Lower leg skin (tissue), 4 donors: ENCODE results near the gene BUB3. TPM values are rescaled to one million over a fixed set of nuclear protein-coding genes. Genes with fewer than 3 reads are reported as not detected.
"Not testable (repeated sequence)": the region's sequence is repeated elsewhere in the genome, so short reads cannot be mapped to it uniquely, and the experiment has no call there.

Experiments
- DNase-seq, 2 donors: peaks; one replicate each; pipeline ENCODE4 v3.0.0-alpha.2; 2019; ENCODE audit warnings: low spot score in 2 of 2
- H3K4me3 ChIP-seq: fragments of 200-600 bp; sonication (generic); 2 replicates; pipeline ENCODE4 v1.5.1; 2017; ENCODE audit warnings: mild to moderate bottlenecking, low read depth; ENCODE audit not compliant: poor library complexity, severe bottlenecking
- CTCF ChIP-seq, 3 donors: fragments of 450-650 bp; IDR thresholded peaks; one replicate each; pipeline ENCODE4 v1.5.1; 2016; ENCODE audit warnings: antibody characterized with exemption in 3 of 3, mild to moderate bottlenecking in 3 of 3, moderate library complexity in 2 of 3
- POLR2A ChIP-seq, 2 donors: fragments of 450-650 bp; IDR thresholded peaks; one replicate each; pipeline ENCODE4 v1.6.1; 2016 to 2017; ENCODE audit warnings: antibody characterized with exemption in 2 of 2, mild to moderate bottlenecking in 1 of 2, moderate library complexity in 1 of 2
- WGBS, 2 donors: methylation state at CpG; one replicate each; pipeline ENCODE4 v1.1.5; 2018; 5-methylcytosine and 5-hydroxymethylcytosine counted together
- intact Hi-C: fragments of 100-400 bp; cut with DNase I; formaldehyde crosslinking; loops from one replicate; pipeline ENCODE4 v1.15.0; 2023; ENCODE audit warnings: low total_unique reads
- total RNA-seq, 4 donors: library from RNA; depleted of rRNA; stranded (reverse); fragments of >200 nt; gene quantifications; one replicate each; pipeline ENCODE4 v1.1.0, GENCODE V29; 2016

Gene BUB3
- total RNA-seq, 4 donors from 2014 or later: 75.7 to 125 (median 102) TPM

- TF ChIP-seq POLR2A (IDR thresholded peaks at IDR 0.05) (no peak), CTCF (IDR thresholded peaks at IDR 0.05) (no peak)
- DNase-seq: no peak
- 75 to 88% methylated on average over 4 of the region's 4 CpGs for WGBS, 2 donors
- H3K4me3 ChIP-seq: no peak overlapping the region
- intact Hi-C loops: no loop called here
These were observed 11.4 kb downstream of the BUB3 start for GRCh38 chr10:123165445-123166072.

GRCh38 chr10:123166618-123167017 is 12.4 kb downstream of the BUB3 start:
- WGBS, 2 donors: 96 to 98% methylated on average over 2 of the region's 2 CpGs
- intact Hi-C loops: no loop called here

GRCh38 chr10:123170961-123171360 is 16.8 kb downstream of the BUB3 start:
- WGBS, 2 donors: 94 to 96% methylated on average over 4 of the region's 4 CpGs
- TF ChIP-seq POLR2A (IDR thresholded peaks at IDR 0.05): no peak
- no peak for DNase-seq
- H3K4me3 ChIP-seq: no peak overlapping the region
- intact Hi-C loops: no loop called here

More at GRCh38 chr10:123166618-123167017, 12.4 kb downstream of the BUB3 start:
- TF ChIP-seq CTCF (IDR thresholded peaks at IDR 0.05) (no peak), POLR2A (IDR thresholded peaks at IDR 0.05) (no peak)
- no peak overlapping the region for H3K4me3 ChIP-seq
- no peak for DNase-seq

GRCh38 chr10:123171616-123172015 is 17.4 kb downstream of the BUB3 start:
- WGBS, 2 donors: 95 to 99% methylated on average over 10 of the region's 10 CpGs
- intact Hi-C loops, H3K4me3 ChIP-seq, DNase-seq: not testable (repeated sequence)

- intact Hi-C loops: no loop called here
- DNase-seq: no peak
- H3K4me3 ChIP-seq: no peak overlapping the region
- no peak for TF ChIP-seq CTCF (IDR thresholded peaks at IDR 0.05)
- TF ChIP-seq POLR2A (IDR thresholded peaks at IDR 0.05): no peak
- 79 to 82% methylated on average over 9 of the region's 9 CpGs for WGBS, 2 donors
These were observed 21.5 kb downstream of the BUB3 start for GRCh38 chr10:123175389-123176387.

- DNase-seq, intact Hi-C loops, H3K4me3 ChIP-seq: not testable (repeated sequence)
- 93 to 97% methylated on average over 4 of the region's 4 CpGs for WGBS, 2 donors
These were observed 24.2 kb downstream of the BUB3 start for GRCh38 chr10:123178390-123178789.
